Measurements from ENCODE around the gene ELMO2. TPM values are rescaled to one million over a fixed set of nuclear protein-coding genes. Genes with fewer than 3 reads are reported as not detected.

ELMO2 gene
- total and polyA plus RNA-seq, 5 donors from 2014 or later: 37.7 to 84.9 (median 44.8) TPM

DNA sequence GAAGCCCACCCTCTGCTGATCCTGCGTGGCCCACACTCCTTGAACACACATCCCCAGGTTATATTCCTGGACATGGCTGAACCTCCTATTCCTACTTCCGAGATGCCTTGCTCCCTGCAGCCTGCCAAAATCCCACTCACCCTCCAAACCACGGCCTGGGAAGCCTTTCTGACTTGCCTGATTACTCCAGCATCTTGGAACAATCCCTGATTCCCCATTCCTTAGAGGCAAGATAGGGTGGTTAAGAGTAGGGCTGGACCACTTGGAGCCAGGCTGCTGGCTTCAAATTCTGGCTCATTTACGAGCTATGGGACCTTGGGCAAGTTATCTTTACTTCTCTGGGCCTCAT, 52.2 kb downstream of the ELMO2 start:
- no peaks in the 10 kb centered on the region for H3K27me3 Mint-ChIP-seq
- no peak for ATAC-seq (ENCODE audit: low read depth in 2 of 2)
- peak overlapping the region in 1 of 3 donors; percentile 68 for H3K27ac Mint-ChIP-seq
- Histone ChIP-seq H3K9me3 (ENCODE audit: control insufficient read depth in 2 of 2, low read length in 2 of 2) (no peaks in the 10 kb centered on the region), H3K36me3 (ENCODE audit: control insufficient read depth, insufficient read depth, low read length) (peaks cover 56% of the 10 kb centered on the region), H3K27ac (ENCODE audit: insufficient read depth, low read length, poor library complexity, severe bottlenecking) (no peak overlapping the region), H3K4me3 (ENCODE audit: low read depth, low read length) (no peak overlapping the region), H3K4me1 (ENCODE audit: control insufficient read depth, insufficient read depth, low read length, poor library complexity, severe bottlenecking) (peaks cover 18% of the 10 kb centered on the region), H3K27me3 (ENCODE audit: control insufficient read depth, insufficient read depth, low read length) (no peaks in the 10 kb centered on the region)
- no peaks in the 10 kb centered on the region for H3K9me3 Mint-ChIP-seq
- no peak for DNase-seq
- H3K36me3 Mint-ChIP-seq: peaks cover 14% of the 10 kb centered on the region
- peaks cover 0 to 48% (median 19%) of the 10 kb centered on the region in 4 donors for H3K4me1 Mint-ChIP-seq
- H3K4me3 Mint-ChIP-seq: no peak overlapping the region

GRCh38 chr20:46353500-46354206, 52.8 kb downstream of the ELMO2 start:
- Histone ChIP-seq H3K9me3 (ENCODE audit: control insufficient read depth in 2 of 2, low read length in 2 of 2) (no peaks in the 10 kb centered on the region), H3K4me3 (ENCODE audit: low read depth, low read length) (no peak overlapping the region), H3K27me3 (ENCODE audit: control insufficient read depth, insufficient read depth, low read length) (no peaks in the 10 kb centered on the region), H3K27ac (ENCODE audit: insufficient read depth, low read length, poor library complexity, severe bottlenecking) (no peak overlapping the region), H3K4me1 (ENCODE audit: control insufficient read depth, insufficient read depth, low read length, poor library complexity, severe bottlenecking) (peaks cover 18% of the 10 kb centered on the region), H3K36me3 (ENCODE audit: control insufficient read depth, insufficient read depth, low read length) (peaks cover 52% of the 10 kb centered on the region)
- no peaks in the 10 kb centered on the region for H3K9me3 Mint-ChIP-seq
- no peak for DNase-seq
- no peaks in the 10 kb centered on the region for H3K27me3 Mint-ChIP-seq
- peaks cover 0 to 47% (median 19%) of the 10 kb centered on the region in 4 donors for H3K4me1 Mint-ChIP-seq
- H3K27ac Mint-ChIP-seq: peak overlapping the region in 2 of 3 donors; percentile 15 to 78
- H3K4me3 Mint-ChIP-seq: peak overlapping the region in 1 of 4 donors; percentile 61
- H3K36me3 Mint-ChIP-seq: peaks cover 10% of the 10 kb centered on the region
- no peak for ATAC-seq (ENCODE audit: low read depth in 2 of 2)

DNA sequence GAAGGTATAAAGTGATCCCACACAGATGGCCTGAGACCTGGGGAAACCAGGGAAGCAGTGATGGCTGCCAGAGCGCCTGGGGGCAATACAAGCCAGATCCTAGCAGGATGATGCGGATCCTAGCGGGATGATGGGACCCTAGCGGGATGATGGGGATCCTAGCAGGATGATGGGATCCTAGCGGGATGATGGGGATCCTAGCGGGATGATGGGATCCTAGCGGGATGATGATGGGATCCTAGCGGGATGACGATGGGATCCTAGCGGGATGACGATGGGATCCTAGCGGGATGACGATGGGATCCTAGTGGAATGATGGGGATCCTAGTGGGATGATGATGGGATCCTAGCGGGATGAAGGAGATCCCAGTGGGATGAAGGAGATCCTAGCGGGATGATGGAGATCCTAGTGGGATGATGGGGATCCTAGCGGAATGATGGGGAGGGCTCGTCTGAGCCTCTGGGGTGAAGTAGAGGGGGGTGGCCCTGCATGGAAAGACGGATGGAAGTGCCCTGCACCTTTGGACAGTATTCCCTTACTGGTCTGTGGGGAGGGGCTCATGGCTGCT, 54.0 kb downstream of the ELMO2 start:
- no peaks in the 10 kb centered on the region for H3K27me3 Mint-ChIP-seq
- no peak overlapping the region for H3K27ac ChIP-seq (ENCODE audit: insufficient read depth, low read length, poor library complexity, severe bottlenecking)
- H3K4me3 ChIP-seq (ENCODE audit: low read depth, low read length): no peak overlapping the region
- H3K9me3 Mint-ChIP-seq: no peaks in the 10 kb centered on the region
- H3K36me3 Mint-ChIP-seq: peaks cover 10% of the 10 kb centered on the region
- H3K36me3 ChIP-seq (ENCODE audit: control insufficient read depth, insufficient read depth, low read length): peaks cover 47% of the 10 kb centered on the region
- DNase-seq (no peak), ATAC-seq (ENCODE audit: low read depth in 2 of 2) (no peak)
- peaks cover 9% of the 10 kb centered on the region for H3K4me1 ChIP-seq (ENCODE audit: control insufficient read depth, insufficient read depth, low read length, poor library complexity, severe bottlenecking)
- H3K27me3 ChIP-seq (ENCODE audit: control insufficient read depth, insufficient read depth, low read length): no peaks in the 10 kb centered on the region
- H3K9me3 ChIP-seq (ENCODE audit: control insufficient read depth in 2 of 2, low read length in 2 of 2): no peaks in the 10 kb centered on the region
- H3K4me3 Mint-ChIP-seq: no peak overlapping the region
- H3K4me1 Mint-ChIP-seq: peaks cover 0 to 35% (median 14%) of the 10 kb centered on the region in 4 donors
- peak overlapping the region; percentile 31 to 68 (median 56) for H3K27ac Mint-ChIP-seq

- no peaks in the 10 kb centered on the region for H3K27me3 Mint-ChIP-seq
- H3K27me3 ChIP-seq (ENCODE audit: control insufficient read depth, insufficient read depth, low read length): no peaks in the 10 kb centered on the region
- H3K36me3 ChIP-seq (ENCODE audit: control insufficient read depth, insufficient read depth, low read length): peaks cover 44% of the 10 kb centered on the region
- no peaks in the 10 kb centered on the region for H3K9me3 Mint-ChIP-seq
- ATAC-seq (ENCODE audit: low read depth in 2 of 2) (no peak), DNase-seq (no peak)
- H3K4me3 ChIP-seq (ENCODE audit: low read depth, low read length): no peak overlapping the region
- no peak overlapping the region for H3K27ac ChIP-seq (ENCODE audit: insufficient read depth, low read length, poor library complexity, severe bottlenecking)
- peak overlapping the region in 2 of 3 donors; percentile 78 to 89 for H3K27ac Mint-ChIP-seq
- peaks cover 10% of the 10 kb centered on the region for H3K36me3 Mint-ChIP-seq
- H3K4me3 Mint-ChIP-seq: no peak overlapping the region
- H3K4me1 Mint-ChIP-seq: peaks cover 0 to 28% (median 14%) of the 10 kb centered on the region in 4 donors
- no peaks in the 10 kb centered on the region for H3K9me3 ChIP-seq (ENCODE audit: control insufficient read depth in 2 of 2, low read length in 2 of 2)
- no peaks in the 10 kb centered on the region for H3K4me1 ChIP-seq (ENCODE audit: control insufficient read depth, insufficient read depth, low read length, poor library complexity, severe bottlenecking)
Measured at GRCh38 chr20:46351357-46352058, 54.9 kb downstream of the ELMO2 start.

GRCh38 chr20:46350986-46351267, 55.5 kb downstream of the ELMO2 start:
- no peak overlapping the region for H3K27ac ChIP-seq (ENCODE audit: insufficient read depth, low read length, poor library complexity, severe bottlenecking)
- no peak overlapping the region for H3K4me3 ChIP-seq (ENCODE audit: low read depth, low read length)
- H3K4me3 Mint-ChIP-seq: no peak overlapping the region
- H3K4me1 Mint-ChIP-seq: peaks cover 0 to 26% (median 16%) of the 10 kb centered on the region in 4 donors
- H3K36me3 ChIP-seq (ENCODE audit: control insufficient read depth, insufficient read depth, low read length): peaks cover 43% of the 10 kb centered on the region
- H3K9me3 Mint-ChIP-seq: no peaks in the 10 kb centered on the region
- DNase-seq: no peak
- no peaks in the 10 kb centered on the region for H3K27me3 Mint-ChIP-seq
- no peak for ATAC-seq (ENCODE audit: low read depth in 2 of 2)
- H3K4me1 ChIP-seq (ENCODE audit: control insufficient read depth, insufficient read depth, low read length, poor library complexity, severe bottlenecking): no peaks in the 10 kb centered on the region
- peak overlapping the region in 2 of 3 donors; percentile 78 to 89 for H3K27ac Mint-ChIP-seq
- no peaks in the 10 kb centered on the region for H3K27me3 ChIP-seq (ENCODE audit: control insufficient read depth, insufficient read depth, low read length)
- H3K9me3 ChIP-seq (ENCODE audit: control insufficient read depth in 2 of 2, low read length in 2 of 2): no peaks in the 10 kb centered on the region
- H3K36me3 Mint-ChIP-seq: peaks cover 13% of the 10 kb centered on the region

- peak in 1 of 3 donors; percentile 38 for DNase-seq
- H3K4me1 ChIP-seq (ENCODE audit: control insufficient read depth, insufficient read depth, low read length, poor library complexity, severe bottlenecking): no peaks in the 10 kb centered on the region
- Mint-ChIP-seq H3K4me3 (no peak overlapping the region), H3K4me1 (peaks cover 0 to 24% (median 15%) of the 10 kb centered on the region in 4 donors), H3K27me3 (no peaks in the 10 kb centered on the region), H3K9me3 (no peaks in the 10 kb centered on the region), H3K36me3 (peaks cover 14% of the 10 kb centered on the region), H3K27ac (peak overlapping the region; percentile 64 to 78 (median 76))
- peak in 1 of 2 donors; percentile 32 for ATAC-seq (ENCODE audit: low read depth in 2 of 2)
- peaks cover 38% of the 10 kb centered on the region for H3K36me3 ChIP-seq (ENCODE audit: control insufficient read depth, insufficient read depth, low read length)
- H3K27ac ChIP-seq (ENCODE audit: insufficient read depth, low read length, poor library complexity, severe bottlenecking): no peak overlapping the region
- H3K9me3 ChIP-seq (ENCODE audit: control insufficient read depth in 2 of 2, low read length in 2 of 2): no peaks in the 10 kb centered on the region
- H3K27me3 ChIP-seq (ENCODE audit: control insufficient read depth, insufficient read depth, low read length): no peaks in the 10 kb centered on the region
- H3K4me3 ChIP-seq (ENCODE audit: low read depth, low read length): no peak overlapping the region
Measured at GRCh38 chr20:46350201-46350985, 56.0 kb downstream of the ELMO2 start.

DNA sequence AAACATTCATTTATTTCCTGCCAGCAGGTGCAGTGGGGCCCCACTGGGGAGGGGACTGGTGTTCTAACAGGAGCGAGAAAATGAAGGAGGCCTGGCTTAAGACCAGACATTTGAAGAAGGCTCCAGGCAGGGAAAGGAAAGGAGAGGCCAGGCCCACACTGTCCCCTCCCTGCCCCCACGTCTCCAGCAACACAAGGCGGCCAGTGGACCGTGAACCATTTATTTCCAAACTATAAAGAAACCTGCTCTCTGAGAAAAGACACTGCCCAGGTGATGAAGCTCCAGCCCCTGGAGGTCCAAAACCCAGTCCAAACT, 56.7 kb downstream of the ELMO2 start:
- H3K4me3 ChIP-seq (ENCODE audit: low read depth, low read length): no peak overlapping the region
- peaks cover 0 to 28% (median 16%) of the 10 kb centered on the region in 4 donors for H3K4me1 Mint-ChIP-seq

More for the DNA sequence above, 56.7 kb downstream of the ELMO2 start:
- Mint-ChIP-seq H3K9me3 (no peaks in the 10 kb centered on the region), H3K4me3 (no peak overlapping the region), H3K27ac (no peak overlapping the region), H3K27me3 (no peaks in the 10 kb centered on the region), H3K36me3 (peaks cover 14% of the 10 kb centered on the region)
- Histone ChIP-seq H3K9me3 (ENCODE audit: control insufficient read depth in 2 of 2, low read length in 2 of 2) (no peaks in the 10 kb centered on the region), H3K36me3 (ENCODE audit: control insufficient read depth, insufficient read depth, low read length) (peaks cover 31% of the 10 kb centered on the region), H3K27ac (ENCODE audit: insufficient read depth, low read length, poor library complexity, severe bottlenecking) (no peak overlapping the region), H3K27me3 (ENCODE audit: control insufficient read depth, insufficient read depth, low read length) (no peaks in the 10 kb centered on the region), H3K4me1 (ENCODE audit: control insufficient read depth, insufficient read depth, low read length, poor library complexity, severe bottlenecking) (no peaks in the 10 kb centered on the region)
- DNase-seq (no peak), ATAC-seq (ENCODE audit: low read depth in 2 of 2) (no peak)

Data from CD4-positive, CD25-positive, alpha-beta regulatory T cell (primary cell).